Upper lobe of left lung (tissue), 4 donors: ENCODE data around the gene MACC1.

ENCODE experiments used
- CTCF ChIP-seq, 6 experiments: fragments of 450-650 bp in 4 of 6; fragments of 200-600 bp in 2 of 6; sonication (generic) in 2 of 6; IDR thresholded peaks; one replicate each; pipeline ENCODE4 v1.5.1; 2016 to 2019; ENCODE audit warnings: antibody characterized with exemption in 6 of 6
- EP300 ChIP-seq, 4 donors: sonication (generic); formaldehyde crosslinking; IDR thresholded peaks; one replicate each; pipeline ENCODE4 v1.5.1; 2017; ENCODE audit warnings: antibody characterized with exemption in 4 of 4, control low read depth in 2 of 4
- POLR2A ChIP-seq, 4 donors: fragments of 450-650 bp; IDR thresholded peaks; one replicate each; pipeline ENCODE4 v1.5.1; 2016 to 2017; ENCODE audit warnings: antibody characterized with exemption in 4 of 4, mild to moderate bottlenecking in 2 of 4
- POLR2AphosphoS5 ChIP-seq, 2 donors: sonication (generic); formaldehyde crosslinking; IDR thresholded peaks; one replicate each; pipeline ENCODE4 v1.5.1; 2017; ENCODE audit warnings: antibody characterized with exemption in 2 of 2

GRCh38 chr7:20157456-20157855, 59.7 kb downstream of the MACC1 start:
- TF ChIP-seq EP300 (IDR thresholded peaks at IDR 0.05) (no peak), CTCF (IDR thresholded peaks at IDR 0.05) (no peak), POLR2A (IDR thresholded peaks at IDR 0.05) (no peak), POLR2AphosphoS5 (IDR thresholded peaks at IDR 0.05) (no peak)
